NCI-H446 treated with DMSO at 0.1 percent for 48 hours (cell line): ENCODE data around the gene RNF13.

Experiments
- DNase-seq: peaks from one replicate; lab custom pipeline; 2025; lab: John Stamatoyannopoulos, UW

RNF13 gene

DNA sequence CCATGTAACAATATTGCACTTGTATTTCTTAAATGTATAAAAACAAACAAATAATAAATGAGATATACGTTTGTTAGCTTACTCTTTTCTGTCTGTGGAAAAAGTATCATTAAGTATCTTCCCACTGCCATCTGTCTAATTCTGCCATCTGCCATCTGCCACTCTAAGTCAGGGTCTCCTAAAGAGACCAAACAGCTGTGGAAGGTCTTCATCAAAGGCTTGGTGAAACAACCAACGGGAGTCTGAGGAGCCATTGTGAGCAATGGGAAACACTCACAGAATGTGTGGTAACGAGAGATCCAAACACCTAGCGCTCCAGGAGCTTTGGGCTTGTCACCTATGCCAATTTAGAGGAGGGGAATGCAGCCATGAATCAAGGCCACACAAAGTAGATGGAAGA, 186.4 kb downstream of the RNF13 start:
- DNase-seq: no peak

DNA sequence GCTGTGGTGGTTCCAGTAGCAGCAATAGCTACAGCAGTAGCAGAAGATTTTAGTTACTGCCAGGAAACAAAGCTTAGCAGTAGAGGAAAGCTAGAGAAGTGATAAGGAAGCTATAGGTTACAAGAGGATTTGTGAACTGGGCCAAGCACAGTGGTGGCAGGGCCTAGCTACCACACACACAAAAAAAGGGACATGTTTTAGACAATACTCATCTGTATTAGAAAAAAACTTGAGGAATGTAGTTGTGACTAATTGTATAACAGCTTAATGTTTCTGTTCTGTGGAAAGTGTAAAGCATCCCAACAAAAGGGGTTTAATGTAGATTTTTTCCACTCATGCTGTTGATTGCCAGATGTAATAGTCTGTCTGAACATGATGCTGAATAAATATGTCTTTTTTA, 187.6 kb downstream of the RNF13 start:
- no peak for DNase-seq

DNA sequence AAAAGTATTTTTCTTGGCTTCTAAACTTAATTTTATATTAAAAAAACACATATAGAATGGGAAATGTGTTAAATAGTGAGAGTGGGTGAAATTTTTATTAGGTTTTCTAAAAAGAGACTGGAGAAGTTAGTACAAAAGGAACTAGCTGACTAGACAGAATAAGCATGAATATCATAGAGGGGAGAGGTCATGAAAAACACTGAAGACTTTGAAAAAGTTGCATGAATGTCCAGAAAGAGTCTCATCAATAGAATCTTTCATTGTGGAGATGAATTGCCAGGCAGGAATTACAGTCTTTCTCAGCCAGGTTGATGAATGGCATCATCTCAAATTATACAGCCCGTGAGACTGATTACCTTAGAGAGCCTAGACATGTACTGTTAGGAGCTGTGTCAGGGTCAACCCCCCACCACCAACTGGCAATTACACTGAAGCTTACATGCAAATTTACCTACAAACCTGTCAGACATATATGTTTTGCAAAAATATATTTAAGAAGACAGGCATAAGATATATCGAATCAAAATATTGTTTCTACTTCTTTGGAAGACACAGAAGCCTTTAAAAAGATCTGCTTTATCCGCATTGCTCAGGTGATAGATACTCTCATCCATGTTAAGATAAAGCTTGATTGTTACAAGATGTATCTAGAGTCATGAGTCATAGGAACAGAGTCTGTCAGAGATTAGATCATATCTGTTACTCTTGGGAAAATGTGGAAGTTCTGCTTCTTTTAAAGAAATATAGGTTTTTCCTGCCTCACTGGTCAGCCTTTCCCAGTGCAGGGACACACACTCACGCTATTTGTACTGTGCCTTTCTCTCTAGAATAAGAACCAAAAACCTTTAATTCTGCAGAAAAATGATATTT, 192.5 kb downstream of the RNF13 start:
- DNase-seq: no peak

DNA sequence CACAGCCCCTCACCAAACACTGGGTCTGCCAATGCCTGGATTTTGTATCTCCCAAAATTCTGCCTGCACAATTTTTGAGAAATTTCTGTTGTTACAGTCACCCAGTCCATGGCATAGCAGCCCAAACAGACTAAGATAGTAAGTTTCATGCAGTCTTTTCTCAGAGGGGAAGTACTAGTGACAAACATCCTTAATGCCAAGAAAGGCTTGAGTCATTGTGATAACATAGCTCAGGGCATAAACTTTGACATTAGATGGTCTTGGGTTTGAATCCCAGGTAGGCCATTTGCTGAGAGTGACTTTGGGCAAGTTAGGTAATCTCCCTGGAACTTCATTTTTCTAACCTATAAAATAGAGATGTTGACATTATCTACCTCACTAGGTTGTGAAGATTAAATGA, 193.8 kb downstream of the RNF13 start:
- DNase-seq: no peak
